Activated naive CD4-positive, alpha-beta T cell treated with anti-CD3 and anti-CD28 coated beads, Interleukin-2, amount 10 ng/mL, durations not matched to agents 7 days and 5 days (primary cell): ENCODE results near the gene TRAF1.

Experiments
- CTCF ChIA-PET: fragments of 350-600 bp; sonication (Branson Sonifier 250); formaldehyde crosslinking; loops from one replicate; lab custom pipeline; 2021; ENCODE audit warnings: antibody characterized with exemption; lab: Charles Lee
- DNase-seq: peaks from one replicate; pipeline ENCODE4 v3.0.0-alpha.2; 2020
- H3K27ac Mint-ChIP-seq: one replicate; pipeline ENCODE4 v1.8.0; 2021; ENCODE audit warnings: mild to moderate bottlenecking, moderate library complexity, mixed read lengths
- H3K27me3 Mint-ChIP-seq: one replicate; pipeline ENCODE4 v1.8.0; 2021; ENCODE audit warnings: mild to moderate bottlenecking, mixed read lengths
- H3K36me3 Mint-ChIP-seq: one replicate; pipeline ENCODE4 v1.8.0; 2021; ENCODE audit warnings: mixed read lengths
- H3K4me1 Mint-ChIP-seq: one replicate; pipeline ENCODE4 v1.8.0; 2021; ENCODE audit warnings: mixed read lengths
- H3K4me3 Mint-ChIP-seq: one replicate; pipeline ENCODE4 v1.8.0; 2021; ENCODE audit warnings: mild to moderate bottlenecking, moderate library complexity, mixed read lengths
- H3K9me3 Mint-ChIP-seq: one replicate; pipeline ENCODE4 v1.8.0; 2021; ENCODE audit warnings: mixed read lengths

TRAF1 gene

DNA sequence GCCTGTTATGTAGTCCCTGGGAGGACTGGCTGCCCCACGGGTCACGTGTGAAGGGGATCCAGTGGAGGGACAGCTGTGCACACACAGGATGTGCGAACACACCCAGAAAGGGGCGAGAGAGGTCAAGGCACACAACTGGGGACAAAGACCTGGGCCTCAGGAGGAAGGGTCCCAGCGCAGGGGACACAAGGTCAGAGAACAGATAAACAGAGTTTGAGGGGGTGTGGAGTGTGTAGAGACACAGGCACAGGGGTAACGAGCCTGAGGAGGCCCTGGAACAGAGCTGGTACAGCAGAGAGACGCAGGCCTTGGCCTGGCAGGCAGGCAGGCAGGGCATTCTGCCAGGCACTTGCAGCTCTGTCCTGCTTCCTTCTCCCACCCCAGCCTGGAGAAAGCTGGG is 69.1 kb downstream of the TRAF1 start:
- peak overlapping the region; percentile 11 for H3K27ac Mint-ChIP-seq

DNA sequence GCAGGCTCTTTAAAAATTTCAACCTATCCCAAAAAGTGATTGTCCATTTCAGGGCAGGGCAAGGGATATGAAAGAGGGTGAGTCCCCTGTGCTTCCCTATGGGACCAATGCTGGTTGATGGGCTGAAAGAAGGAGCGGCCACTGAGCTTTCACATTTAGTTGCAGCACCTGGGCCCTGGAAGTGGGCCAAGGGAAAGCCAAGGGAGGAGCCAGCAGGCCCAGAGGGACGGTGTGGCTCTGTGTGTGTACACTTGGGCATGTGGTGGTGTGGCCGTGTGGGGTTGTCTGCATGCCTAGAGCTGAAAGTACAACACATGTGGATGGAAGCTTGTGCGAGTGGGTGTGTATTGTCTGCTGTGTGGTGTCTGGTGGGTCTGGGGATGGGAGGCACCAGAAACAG is 69.9 kb downstream of the TRAF1 start:
- Mint-ChIP-seq H3K36me3 (peaks cover 72% of the 10 kb centered on the region), H3K9me3 (no peaks in the 10 kb centered on the region), H3K27me3 (no peaks in the 10 kb centered on the region), H3K4me3 (no peak overlapping the region), H3K27ac (peak overlapping the region; percentile 82), H3K4me1 (peaks cover 6% of the 10 kb centered on the region)
- CTCF ChIA-PET, result interaction anchor here (1.1 to 1.8 kb wide), 2 partner anchors 10 to 13 kb away, joined by 3 to 5 read pairs; no protein-coding TSS in a partner anchor
- DNase-seq, result no peak

More for the DNA sequence above, 69.1 kb downstream of the TRAF1 start:
- H3K9me3 Mint-ChIP-seq, result no peaks in the 10 kb centered on the region
- no peak overlapping the region for H3K4me3 Mint-ChIP-seq
- CTCF ChIA-PET, result interaction anchor here (1.2 kb wide), 1 partner anchor 101 kb away, joined by 4 read pairs; no protein-coding TSS in a partner anchor
- no peak for DNase-seq
- no peaks in the 10 kb centered on the region for H3K27me3 Mint-ChIP-seq
- H3K36me3 Mint-ChIP-seq, result peaks cover 72% of the 10 kb centered on the region
- peaks cover 6% of the 10 kb centered on the region for H3K4me1 Mint-ChIP-seq

DNA sequence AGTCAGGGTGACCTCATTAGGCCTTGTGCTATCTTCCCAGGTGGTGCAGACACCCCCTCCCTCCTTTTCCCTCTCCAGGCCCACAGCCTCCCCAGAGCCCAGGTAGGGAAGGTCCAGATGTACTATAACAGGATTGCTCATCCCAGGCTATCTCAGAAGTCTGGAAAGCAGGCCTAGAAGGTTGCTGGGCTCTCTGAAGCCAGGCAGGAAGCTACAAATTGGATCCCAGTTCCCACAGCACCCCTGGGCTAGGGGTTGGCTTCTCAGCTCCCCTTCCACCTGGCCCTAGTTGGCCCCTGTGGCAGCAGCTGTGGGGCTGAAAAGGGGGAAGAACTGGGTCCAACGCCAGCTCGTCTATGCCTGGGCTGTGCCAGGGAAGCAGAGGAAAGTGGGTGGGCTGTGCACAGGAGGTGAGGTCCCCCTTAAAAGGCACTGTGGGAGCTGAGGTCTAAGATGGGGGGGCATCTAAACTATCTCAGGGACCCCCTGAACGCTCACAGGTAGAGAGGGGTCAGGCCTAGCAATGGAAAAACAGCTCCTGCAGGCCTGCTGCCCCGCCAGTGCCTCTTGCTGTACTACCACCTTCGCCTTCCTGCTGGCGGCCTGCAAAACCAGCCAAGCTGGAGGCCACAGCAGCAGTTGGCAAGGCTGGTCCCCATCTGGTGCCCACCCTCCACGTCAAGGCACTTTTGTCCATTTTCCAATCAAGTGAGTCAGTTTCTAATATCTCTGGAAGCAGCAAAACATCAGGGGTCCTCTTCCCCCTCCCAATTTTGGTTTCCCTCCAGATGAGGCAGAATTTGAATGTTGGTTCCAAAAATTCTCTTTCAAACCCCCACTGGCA is 70.5 kb downstream of the TRAF1 start:
- Mint-ChIP-seq H3K27ac (peak overlapping the region; percentile 19), H3K36me3 (peaks cover 73% of the 10 kb centered on the region), H3K27me3 (no peaks in the 10 kb centered on the region), H3K4me1 (peaks cover 8% of the 10 kb centered on the region), H3K9me3 (no peaks in the 10 kb centered on the region), H3K4me3 (no peak overlapping the region)
- DNase-seq, result no peak
- CTCF ChIA-PET, result interaction anchor here (1.1 to 1.8 kb wide), 2 partner anchors 9 to 14 kb away, joined by 3 to 5 read pairs; no protein-coding TSS in a partner anchor

DNA sequence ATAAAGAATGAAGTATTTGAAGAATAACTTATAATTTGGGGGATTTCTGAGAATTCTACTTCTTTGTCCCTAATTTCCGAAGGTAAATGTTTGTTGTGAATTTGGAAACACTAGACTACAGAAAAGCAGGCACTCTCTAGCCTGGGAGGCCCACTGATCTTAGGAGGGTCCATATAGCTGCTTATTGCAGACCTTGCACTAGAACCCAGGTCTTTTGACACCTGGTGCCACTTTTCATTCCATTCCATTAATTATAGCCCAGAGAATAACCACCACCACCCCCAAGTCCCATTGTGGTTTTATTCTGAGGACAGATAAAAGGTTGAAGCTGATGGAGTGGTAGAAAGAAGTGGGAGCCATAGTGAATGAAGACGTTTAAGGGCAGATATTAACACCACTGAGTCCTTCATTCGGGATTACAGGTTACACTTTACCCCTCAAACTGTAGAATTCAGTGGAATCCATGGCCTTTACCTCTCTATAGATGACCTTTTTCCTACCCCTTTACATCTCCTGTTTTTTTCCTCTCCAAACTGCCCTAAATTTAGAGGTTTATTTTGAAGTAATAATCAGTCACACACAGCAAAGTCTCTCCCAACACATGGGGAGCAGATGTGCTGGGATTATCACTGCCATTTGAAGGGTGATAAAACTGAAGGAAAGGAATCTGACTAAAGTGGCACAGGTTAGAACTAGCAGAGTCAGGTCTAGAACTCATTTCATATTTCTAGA is 71.8 kb downstream of the TRAF1 start:
- no peak overlapping the region for H3K4me3 Mint-ChIP-seq
- peaks cover 6% of the 10 kb centered on the region for H3K4me1 Mint-ChIP-seq
- no peaks in the 10 kb centered on the region for H3K9me3 Mint-ChIP-seq
- CTCF ChIA-PET, result interaction anchor here (1.6 to 1.8 kb wide), 2 partner anchors 8 to 82 kb away, joined by 4 to 5 read pairs; no protein-coding TSS in a partner anchor
- H3K36me3 Mint-ChIP-seq, result peaks cover 67% of the 10 kb centered on the region
- no peaks in the 10 kb centered on the region for H3K27me3 Mint-ChIP-seq
- H3K27ac Mint-ChIP-seq, result peak overlapping the region; percentile 29
- DNase-seq, result no peak

GRCh38 chr9:120853198-120853597 is 73.4 kb downstream of the TRAF1 start:
- DNase-seq, result no peak
- H3K4me1 Mint-ChIP-seq, result peaks cover 9% of the 10 kb centered on the region
- no peaks in the 10 kb centered on the region for H3K9me3 Mint-ChIP-seq
- H3K27me3 Mint-ChIP-seq, result no peaks in the 10 kb centered on the region
- H3K36me3 Mint-ChIP-seq, result peaks cover 63% of the 10 kb centered on the region
- CTCF ChIA-PET, result no interaction called here
- peak overlapping the region; percentile 60 for H3K27ac Mint-ChIP-seq
- no peak overlapping the region for H3K4me3 Mint-ChIP-seq
